ENCODE results near the gene ATF7. TPM values are rescaled to one million over a fixed set of nuclear protein-coding genes. Genes with fewer than 3 reads are reported as not detected.
A peak's percentile ranks its signal among the peaks of the same experiment; 100 is the strongest.

Gene ATF7
- total and polyA plus RNA-seq, 2 of the 13 experiments (the other 11 are each of a cell fraction or from before 2014, with no cell fraction given) = 9.6 to 16.2 TPM

DNA sequence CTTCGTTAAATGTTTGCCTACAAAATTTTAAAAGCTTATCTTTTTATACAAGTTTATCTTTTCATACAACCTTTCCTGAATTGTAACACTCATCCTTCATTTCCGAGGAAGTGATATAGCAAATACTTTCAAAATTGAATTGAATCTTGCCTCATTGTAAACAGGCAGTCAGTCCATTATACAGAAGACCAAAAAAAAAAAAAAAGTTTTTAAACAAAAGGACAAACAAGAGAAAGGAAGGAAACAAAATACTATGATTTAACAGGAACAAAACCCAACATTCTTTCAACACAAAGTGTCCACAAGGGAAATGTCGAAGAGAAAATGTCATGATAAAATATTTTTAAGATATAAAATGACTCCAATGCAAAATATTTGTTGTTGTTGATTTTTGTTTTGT lies 8.5 kb downstream of the ATF7 start:
- 65% methylated on average over 3 of the region's 3 CpGs for WGBS (ENCODE audit: low lambda C conversion rate)
- DNase-seq (ENCODE audit: low spot score) (no peak), ATAC-seq (no peak), FAIRE-seq (no peak)
- Histone ChIP-seq H3K4me3 (replicated peaks in 1 of 3; ENCODE audit: insufficient read depth in 1 of 3, low read depth in 2 of 3, low read length in 3 of 3) (no peak overlapping the region), H3K36me3 (replicated peaks in 1 of 2; ENCODE audit: control insufficient read depth in 1 of 2, insufficient read depth in 2 of 2, low read length in 2 of 2) (peaks cover 0 to 7% of the 10 kb centered on the region in 2 experiments; a peak in 2 of 5 replicates), H3K9ac (ENCODE audit: insufficient read depth, low read depth, low read length) (no peak overlapping the region), H4K20me1 (ENCODE audit: insufficient read depth, low read length) (no peaks in the 10 kb centered on the region), H2AFZ (ENCODE audit: low read length) (no peak overlapping the region), H3K79me2 (ENCODE audit: insufficient read depth, low read length) (peaks cover 47% of the 10 kb centered on the region), H3K4me2 (ENCODE audit: low read depth, low read length) (no peak overlapping the region), H3K4me1 (ENCODE audit: insufficient read depth, low read length) (peaks cover 3% of the 10 kb centered on the region), H3K27me3 (ENCODE audit: control insufficient read depth in 1 of 2, insufficient read depth in 2 of 2, low read length in 2 of 2) (no peaks in the 10 kb centered on the region), H3K27ac (ENCODE audit: extremely low read length, insufficient read depth, low read length) (no peak overlapping the region), H3K9me3 (ENCODE audit: low read length) (no peaks in the 10 kb centered on the region)
- CTCF ChIA-PET (ENCODE audit: low intra/inter-chr PET ratio, low total read pairs) = no interaction called here
- in situ Hi-C loops (cut with HindIII; ENCODE audit: extremely low pct_ligation_motif_present, low pct_unique_long_range_greater_than_20kb) (no loop called here), intact Hi-C loops (cut with micrococcal nuclease; ENCODE audit: unreplicated experiment) (no loop called here)
- TSS peak; percentile 17 for BruUV-seq (replicated peaks)
- POLR2A ChIA-PET = no interaction called here
- TF ChIP-seq, protein P1, sequence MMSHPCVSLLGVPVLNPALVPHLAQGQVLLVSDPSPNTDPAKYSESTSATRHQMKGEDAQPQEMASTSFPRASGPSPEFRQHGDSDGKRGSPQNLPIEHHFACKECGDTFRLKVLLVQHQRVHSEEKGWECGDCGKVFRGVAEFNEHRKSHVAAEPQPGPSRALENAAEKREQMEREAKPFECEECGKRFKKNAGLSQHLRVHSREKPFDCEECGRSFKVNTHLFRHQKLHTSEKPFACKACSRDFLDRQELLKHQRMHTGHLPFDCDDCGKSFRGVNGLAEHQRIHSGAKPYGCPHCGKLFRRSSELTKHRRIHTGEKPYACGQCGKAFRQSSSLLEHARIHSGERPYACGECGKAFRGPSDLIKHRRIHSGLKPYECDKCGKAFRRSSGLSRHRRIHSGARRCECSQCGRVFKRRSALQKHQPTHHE (CRISPR knock-in tag; IDR thresholded peaks at IDR 0.05; ENCODE audit: borderline replicate concordance) = no peak
- TF ChIP-seq XRCC5 (optimal IDR thresholded peaks at IDR 0.05; ENCODE audit: low read length) = no peak
- TF ChIP-seq, protein P2, sequence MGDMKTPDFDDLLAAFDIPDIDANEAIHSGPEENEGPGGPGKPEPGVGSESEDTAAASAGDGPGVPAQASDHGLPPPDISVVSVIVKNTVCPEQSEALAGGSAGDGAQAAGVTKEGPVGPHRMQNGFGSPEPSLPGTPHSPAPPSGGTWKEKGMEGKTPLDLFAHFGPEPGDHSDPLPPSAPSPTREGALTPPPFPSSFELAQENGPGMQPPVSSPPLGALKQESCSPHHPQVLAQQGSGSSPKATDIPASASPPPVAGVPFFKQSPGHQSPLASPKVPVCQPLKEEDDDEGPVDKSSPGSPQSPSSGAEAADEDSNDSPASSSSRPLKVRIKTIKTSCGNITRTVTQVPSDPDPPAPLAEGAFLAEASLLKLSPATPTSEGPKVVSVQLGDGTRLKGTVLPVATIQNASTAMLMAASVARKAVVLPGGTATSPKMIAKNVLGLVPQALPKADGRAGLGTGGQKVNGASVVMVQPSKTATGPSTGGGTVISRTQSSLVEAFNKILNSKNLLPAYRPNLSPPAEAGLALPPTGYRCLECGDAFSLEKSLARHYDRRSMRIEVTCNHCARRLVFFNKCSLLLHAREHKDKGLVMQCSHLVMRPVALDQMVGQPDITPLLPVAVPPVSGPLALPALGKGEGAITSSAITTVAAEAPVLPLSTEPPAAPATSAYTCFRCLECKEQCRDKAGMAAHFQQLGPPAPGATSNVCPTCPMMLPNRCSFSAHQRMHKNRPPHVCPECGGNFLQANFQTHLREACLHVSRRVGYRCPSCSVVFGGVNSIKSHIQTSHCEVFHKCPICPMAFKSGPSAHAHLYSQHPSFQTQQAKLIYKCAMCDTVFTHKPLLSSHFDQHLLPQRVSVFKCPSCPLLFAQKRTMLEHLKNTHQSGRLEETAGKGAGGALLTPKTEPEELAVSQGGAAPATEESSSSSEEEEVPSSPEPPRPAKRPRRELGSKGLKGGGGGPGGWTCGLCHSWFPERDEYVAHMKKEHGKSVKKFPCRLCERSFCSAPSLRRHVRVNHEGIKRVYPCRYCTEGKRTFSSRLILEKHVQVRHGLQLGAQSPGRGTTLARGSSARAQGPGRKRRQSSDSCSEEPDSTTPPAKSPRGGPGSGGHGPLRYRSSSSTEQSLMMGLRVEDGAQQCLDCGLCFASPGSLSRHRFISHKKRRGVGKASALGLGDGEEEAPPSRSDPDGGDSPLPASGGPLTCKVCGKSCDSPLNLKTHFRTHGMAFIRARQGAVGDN (CRISPR knock-in tag; IDR thresholded peaks at IDR 0.05) = no peak
- TF ChIP-seq KLF11 (CRISPR knock-in tag; IDR thresholded peaks at IDR 0.05) = no peak
- TF ChIP-seq ETV5 (CRISPR knock-in tag; IDR thresholded peaks at IDR 0.05; ENCODE audit: borderline replicate concordance) = no peak
- TF ChIP-seq BRCA1 (CRISPR knock-in tag; IDR thresholded peaks at IDR 0.05) = no peak
- no peak for TF ChIP-seq SIX1 (CRISPR knock-in tag; IDR thresholded peaks at IDR 0.05; ENCODE audit: borderline replicate concordance)
- no peak for TF ChIP-seq CBFB (CRISPR knock-in tag; IDR thresholded peaks at IDR 0.05)
- TF ChIP-seq ZNF432 (CRISPR knock-in tag; IDR thresholded peaks at IDR 0.05; ENCODE audit: borderline replicate concordance) = no peak
- TF ChIP-seq HNRNPK (IDR thresholded peaks at IDR 0.05; ENCODE audit: low read depth, low read length, poor library complexity, severe bottlenecking) = no peak
- TF ChIP-seq ZKSCAN1 (IDR thresholded peaks at IDR 0.05; ENCODE audit: low read length) = no peak
- TF ChIP-seq, protein P3, sequence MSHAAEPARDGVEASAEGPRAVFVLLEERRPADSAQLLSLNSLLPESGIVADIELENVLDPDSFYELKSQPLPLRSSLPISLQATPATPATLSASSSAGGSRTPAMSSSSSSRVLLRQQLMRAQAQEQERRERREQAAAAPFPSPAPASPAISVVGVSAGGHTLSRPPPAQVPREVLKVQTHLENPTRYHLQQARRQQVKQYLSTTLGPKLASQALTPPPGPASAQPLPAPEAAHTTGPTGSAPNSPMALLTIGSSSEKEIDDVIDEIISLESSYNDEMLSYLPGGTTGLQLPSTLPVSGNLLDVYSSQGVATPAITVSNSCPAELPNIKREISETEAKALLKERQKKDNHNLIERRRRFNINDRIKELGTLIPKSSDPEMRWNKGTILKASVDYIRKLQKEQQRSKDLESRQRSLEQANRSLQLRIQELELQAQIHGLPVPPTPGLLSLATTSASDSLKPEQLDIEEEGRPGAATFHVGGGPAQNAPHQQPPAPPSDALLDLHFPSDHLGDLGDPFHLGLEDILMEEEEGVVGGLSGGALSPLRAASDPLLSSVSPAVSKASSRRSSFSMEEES (CRISPR knock-in tag; IDR thresholded peaks at IDR 0.05) = no peak
- TF ChIP-seq, protein P4, sequence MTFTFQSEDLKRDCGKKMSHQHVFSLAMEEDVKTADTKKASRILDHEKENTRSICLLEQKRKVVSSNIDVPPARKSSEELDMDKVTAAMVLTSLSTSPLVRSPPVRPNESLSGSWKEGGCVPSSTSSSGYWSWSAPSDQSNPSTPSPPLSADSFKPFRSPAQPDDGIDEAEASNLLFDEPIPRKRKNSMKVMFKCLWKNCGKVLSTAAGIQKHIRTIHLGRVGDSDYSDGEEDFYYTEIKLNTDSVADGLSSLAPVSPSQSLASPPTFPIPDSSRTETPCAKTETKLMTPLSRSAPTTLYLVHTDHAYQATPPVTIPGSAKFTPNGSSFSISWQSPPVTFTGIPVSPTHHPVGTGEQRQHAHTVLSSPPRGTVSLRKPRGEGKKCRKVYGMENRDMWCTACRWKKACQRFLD (CRISPR knock-in tag; IDR thresholded peaks at IDR 0.05; ENCODE audit: borderline replicate concordance) = no peak
- TF ChIP-seq, protein P5, sequence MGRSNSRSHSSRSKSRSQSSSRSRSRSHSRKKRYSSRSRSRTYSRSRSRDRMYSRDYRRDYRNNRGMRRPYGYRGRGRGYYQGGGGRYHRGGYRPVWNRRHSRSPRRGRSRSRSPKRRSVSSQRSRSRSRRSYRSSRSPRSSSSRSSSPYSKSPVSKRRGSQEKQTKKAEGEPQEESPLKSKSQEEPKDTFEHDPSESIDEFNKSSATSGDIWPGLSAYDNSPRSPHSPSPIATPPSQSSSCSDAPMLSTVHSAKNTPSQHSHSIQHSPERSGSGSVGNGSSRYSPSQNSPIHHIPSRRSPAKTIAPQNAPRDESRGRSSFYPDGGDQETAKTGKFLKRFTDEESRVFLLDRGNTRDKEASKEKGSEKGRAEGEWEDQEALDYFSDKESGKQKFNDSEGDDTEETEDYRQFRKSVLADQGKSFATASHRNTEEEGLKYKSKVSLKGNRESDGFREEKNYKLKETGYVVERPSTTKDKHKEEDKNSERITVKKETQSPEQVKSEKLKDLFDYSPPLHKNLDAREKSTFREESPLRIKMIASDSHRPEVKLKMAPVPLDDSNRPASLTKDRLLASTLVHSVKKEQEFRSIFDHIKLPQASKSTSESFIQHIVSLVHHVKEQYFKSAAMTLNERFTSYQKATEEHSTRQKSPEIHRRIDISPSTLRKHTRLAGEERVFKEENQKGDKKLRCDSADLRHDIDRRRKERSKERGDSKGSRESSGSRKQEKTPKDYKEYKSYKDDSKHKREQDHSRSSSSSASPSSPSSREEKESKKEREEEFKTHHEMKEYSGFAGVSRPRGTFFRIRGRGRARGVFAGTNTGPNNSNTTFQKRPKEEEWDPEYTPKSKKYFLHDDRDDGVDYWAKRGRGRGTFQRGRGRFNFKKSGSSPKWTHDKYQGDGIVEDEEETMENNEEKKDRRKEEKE (IDR thresholded peaks at IDR 0.05) = no peak

Data from HepG2 (cell line).